ENCODE results near the gene ZCWPW1.

DNA sequence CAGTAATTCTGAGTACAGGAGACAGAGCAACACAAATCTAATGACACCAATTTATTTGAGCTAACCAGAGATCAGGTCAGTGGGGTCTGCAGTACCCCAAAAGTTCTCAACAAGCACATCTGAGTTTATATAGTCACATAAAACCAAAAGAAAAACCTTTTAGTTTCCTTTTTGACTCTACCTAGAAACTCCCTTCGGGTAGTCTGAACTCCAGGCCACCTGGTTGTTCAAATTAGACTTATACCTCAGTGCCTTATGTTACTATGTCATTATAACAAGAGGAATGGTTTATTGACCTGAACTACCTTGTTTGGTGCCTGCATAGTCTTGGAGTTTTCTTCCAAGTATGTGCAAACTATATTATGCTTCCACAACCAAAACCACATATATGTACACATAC, 14.6 kb downstream of the ZCWPW1 start:
- TF ChIP-seq, protein P1, sequence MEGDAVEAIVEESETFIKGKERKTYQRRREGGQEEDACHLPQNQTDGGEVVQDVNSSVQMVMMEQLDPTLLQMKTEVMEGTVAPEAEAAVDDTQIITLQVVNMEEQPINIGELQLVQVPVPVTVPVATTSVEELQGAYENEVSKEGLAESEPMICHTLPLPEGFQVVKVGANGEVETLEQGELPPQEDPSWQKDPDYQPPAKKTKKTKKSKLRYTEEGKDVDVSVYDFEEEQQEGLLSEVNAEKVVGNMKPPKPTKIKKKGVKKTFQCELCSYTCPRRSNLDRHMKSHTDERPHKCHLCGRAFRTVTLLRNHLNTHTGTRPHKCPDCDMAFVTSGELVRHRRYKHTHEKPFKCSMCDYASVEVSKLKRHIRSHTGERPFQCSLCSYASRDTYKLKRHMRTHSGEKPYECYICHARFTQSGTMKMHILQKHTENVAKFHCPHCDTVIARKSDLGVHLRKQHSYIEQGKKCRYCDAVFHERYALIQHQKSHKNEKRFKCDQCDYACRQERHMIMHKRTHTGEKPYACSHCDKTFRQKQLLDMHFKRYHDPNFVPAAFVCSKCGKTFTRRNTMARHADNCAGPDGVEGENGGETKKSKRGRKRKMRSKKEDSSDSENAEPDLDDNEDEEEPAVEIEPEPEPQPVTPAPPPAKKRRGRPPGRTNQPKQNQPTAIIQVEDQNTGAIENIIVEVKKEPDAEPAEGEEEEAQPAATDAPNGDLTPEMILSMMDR (conservative IDR thresholded peaks at IDR 0.05 in 1 of 2, IDR thresholded peaks at IDR 0.05 in 1 of 2; ENCODE audit: extremely low read depth in 1 of 2, insufficient read depth in 1 of 2, low read depth in 1 of 2, low read length in 2 of 2): no peak
- TF ChIP-seq EZH2 (IDR thresholded peaks at IDR 0.05; ENCODE audit: borderline replicate concordance, low read length): no peak
